Measurements from ENCODE around the gene RAD52.

DNA sequence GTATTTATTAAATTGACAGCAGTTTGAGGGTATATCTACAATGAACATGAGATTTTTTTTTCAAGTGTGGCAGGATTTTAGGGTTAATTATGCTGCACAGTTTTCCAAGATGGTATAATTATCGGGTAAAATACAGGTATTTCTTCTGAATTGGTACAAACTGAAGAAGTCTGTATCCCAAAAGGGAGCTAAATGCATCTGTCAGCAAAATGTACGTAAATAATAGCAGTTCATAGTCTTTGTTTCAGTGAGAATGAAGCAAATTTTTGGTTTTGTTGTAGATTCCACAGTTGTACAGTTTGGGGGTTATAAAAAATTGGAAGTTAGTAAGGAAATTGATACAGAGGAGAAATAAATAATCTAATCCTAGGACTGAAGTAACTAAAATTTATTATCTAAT lies 63.3 kb downstream of the RAD52 start:
- TF ChIP-seq POLR2A (IDR thresholded peaks at IDR 0.05) (no peak), CTCF (IDR thresholded peaks at IDR 0.05) (no peak)
